H1 (cell line): ENCODE results near the gene INPP4A. TPM values are rescaled to one million over a fixed set of nuclear protein-coding genes. Genes with fewer than 3 reads are reported as not detected.

Source experiments
- CTCF ChIA-PET: fragments of 300-600 bp; sonication (Branson Sonifier 250); formaldehyde crosslinking; loops from one replicate; lab custom pipeline; 2021; ENCODE audit not compliant: partially characterized antibody; lab: Charles Lee
- POLR2A ChIA-PET: fragments of 300-600 bp; sonication (Branson Sonifier 250); formaldehyde crosslinking; loops from one replicate; lab custom pipeline; 2021; ENCODE audit warnings: inconsistent platforms; ENCODE audit not compliant: partially characterized antibody; lab: Charles Lee
- DNase-seq, 2 experiments: peaks; one replicate each; pipeline versions ENCODE4 v3.0.0 to v3.0.0-alpha.2; 2010 to 2022; ENCODE audit warnings: low spot score in 2 of 2, low read depth in 1 of 2, mixed read lengths in 1 of 2
- FAIRE-seq: peaks from 2 replicates; lab custom pipeline; 2011; peaks lifted over from hg19 to GRCh38; lab: Jason Lieb, UNC
- H2AFZ ChIP-seq: 2 replicates; pipeline ENCODE4 v1.8.1; 2012; ENCODE audit warnings: low read length, inconsistent platforms
- H2AK5ac ChIP-seq: 2 replicates; pipeline ENCODE4 v1.6.1; 2013; ENCODE audit warnings: low read depth, low read length
- H2BK120ac ChIP-seq: replicated peaks from 2 replicates; pipeline ENCODE3; 2013; ENCODE audit warnings: low read depth, low read length, inconsistent platforms
- H2BK12ac ChIP-seq: 2 replicates; pipeline ENCODE4 v1.6.1; 2013; ENCODE audit warnings: low read depth, low read length
- H2BK15ac ChIP-seq: 2 replicates; pipeline ENCODE4 v1.6.1; 2013; ENCODE audit warnings: low read length
- H2BK20ac ChIP-seq: 2 replicates; pipeline ENCODE4 v1.6.1; 2013; ENCODE audit warnings: low read length
- H2BK5ac ChIP-seq: 2 replicates; pipeline ENCODE4 v1.6.1; 2013; ENCODE audit warnings: low read depth, low read length
- H3K14ac ChIP-seq: 2 replicates; pipeline ENCODE4 v1.6.1; 2013; ENCODE audit warnings: inconsistent platforms; ENCODE audit not compliant: insufficient read length
- H3K18ac ChIP-seq: 2 replicates; pipeline ENCODE4 v1.6.1; 2013; ENCODE audit warnings: low read length; ENCODE audit errors: extremely low read depth
- H3K23ac ChIP-seq: 2 replicates; pipeline ENCODE4 v1.6.1; 2013; ENCODE audit warnings: inconsistent platforms; ENCODE audit not compliant: insufficient read length
- H3K23me2 ChIP-seq: 2 replicates; pipeline ENCODE4 v1.6.1; 2013; ENCODE audit warnings: low read depth, low read length
- H3K27ac ChIP-seq: 2 replicates; pipeline ENCODE4 v1.6.1; 2011; ENCODE audit warnings: low read depth, low read length, inconsistent platforms
- H3K27me3 ChIP-seq, 4 experiments: replicated peaks in 1 of 4; 1 replicate in 1 of 4; 2 replicates in 3 of 4; pipeline versions ENCODE4 v1.6.1 to v1.8.1; 2011 to 2013; ENCODE audit warnings: low read length in 3 of 4, mild to moderate bottlenecking in 3 of 4, inconsistent platforms in 2 of 4, mixed read lengths in 2 of 4, moderate library complexity in 1 of 4; ENCODE audit not compliant: control insufficient read depth in 3 of 4, insufficient read depth in 3 of 4; ENCODE audit errors: extremely low read depth in 1 of 4
- H3K36me3 ChIP-seq, 4 experiments: 2 replicates each; pipeline versions ENCODE4 v1.6.1 to v1.8.1; 2011 to 2013; ENCODE audit warnings: mild to moderate bottlenecking in 4 of 4, low read length in 3 of 4, moderate library complexity in 2 of 4, control low read depth in 1 of 4, inconsistent platforms in 1 of 4; ENCODE audit not compliant: insufficient read depth in 4 of 4, control insufficient read depth in 2 of 4
- H3K4ac ChIP-seq: replicated peaks from 2 replicates; pipeline ENCODE3; 2013; ENCODE audit warnings: low read length, low read depth, mixed read lengths, inconsistent platforms; ENCODE audit not compliant: insufficient read length
- H3K4me1 ChIP-seq, 4 experiments: replicated peaks in 1 of 4; 1 replicate in 1 of 4; 2 replicates in 3 of 4; pipeline versions ENCODE4 v1.6.1 to v1.8.1; 2011 to 2013; ENCODE audit warnings: low read length in 3 of 4, inconsistent platforms in 2 of 4, mixed read lengths in 1 of 4; ENCODE audit not compliant: insufficient read depth in 4 of 4, control insufficient read depth in 3 of 4
- H3K4me2 ChIP-seq, 2 experiments: 2 replicates each; pipeline versions ENCODE4 v1.6.1 to v1.8.1; 2011 to 2013; ENCODE audit warnings: low read depth in 2 of 2, low read length in 2 of 2, control low read depth in 1 of 2, inconsistent platforms in 1 of 2, mild to moderate bottlenecking in 1 of 2; ENCODE audit not compliant: insufficient read depth in 1 of 2
- H3K4me3 ChIP-seq, 4 experiments: fragments of 200-600, 300-600 bp in 1 of 4; sonication (generic), shearing (Covaris generic), sonication (Bioruptor Twin) in 1 of 4; 2 replicates each; pipeline versions ENCODE4 v1.5.1 to v1.8.1; 2011 to 2016; ENCODE audit warnings: low read length in 4 of 4, low read depth in 3 of 4, control low read depth in 2 of 4, inconsistent platforms in 2 of 4, mild to moderate bottlenecking in 2 of 4, mixed read lengths in 1 of 4, moderate library complexity in 1 of 4; ENCODE audit not compliant: insufficient read depth in 2 of 4; ENCODE audit errors: extremely low read depth in 1 of 4
- H3K56ac ChIP-seq: replicated peaks from 2 replicates; pipeline ENCODE3; 2013; ENCODE audit warnings: low read depth, mild to moderate bottlenecking, mixed read lengths, low read length, inconsistent platforms; ENCODE audit not compliant: insufficient read length
- H3K79me1 ChIP-seq: 2 replicates; pipeline ENCODE4 v1.6.1; 2013; ENCODE audit warnings: low read depth, low read length, control low read depth
- H3K79me2 ChIP-seq, 2 experiments: 2 replicates each; pipeline versions ENCODE4 v1.6.1 to v1.8.1; 2012 to 2013; ENCODE audit warnings: low read length in 2 of 2, mild to moderate bottlenecking in 2 of 2, inconsistent platforms in 1 of 2; ENCODE audit not compliant: insufficient read depth in 2 of 2, control insufficient read depth in 1 of 2
- H3K9ac ChIP-seq, 4 experiments: replicated peaks in 1 of 4; 1 replicate in 1 of 4; 2 replicates in 3 of 4; pipeline versions ENCODE4 v1.6.1 to v1.8.1; 2011 to 2013; ENCODE audit warnings: low read depth in 3 of 4, low read length in 3 of 4, control low read depth in 2 of 4, mild to moderate bottlenecking in 2 of 4, moderate library complexity in 2 of 4, inconsistent platforms in 1 of 4; ENCODE audit errors: extremely low read depth in 1 of 4
- H3K9me3 ChIP-seq, 2 experiments: 2 replicates each; pipeline versions ENCODE4 v1.6.1 to v1.8.1; 2012 to 2013; ENCODE audit warnings: mild to moderate bottlenecking in 2 of 2, moderate library complexity in 2 of 2, control low read depth in 1 of 2, inconsistent platforms in 1 of 2, low read depth in 1 of 2, low read length in 1 of 2, mixed read lengths in 1 of 2; ENCODE audit not compliant: insufficient read depth in 2 of 2
- H4K20me1 ChIP-seq, 2 experiments: replicated peaks in 1 of 2; 2 replicates each; pipeline versions ENCODE3 to v1.8.1; 2011 to 2013; ENCODE audit warnings: inconsistent platforms in 2 of 2, low read length in 2 of 2, mild to moderate bottlenecking in 1 of 2; ENCODE audit not compliant: insufficient read depth in 2 of 2, control insufficient read depth in 1 of 2
- H4K5ac ChIP-seq: 2 replicates; pipeline ENCODE4 v1.6.1; 2013; ENCODE audit warnings: low read length, low read depth, mixed read lengths, inconsistent platforms; ENCODE audit not compliant: insufficient read length
- H4K8ac ChIP-seq: 2 replicates; pipeline ENCODE4 v1.8.0; 2013; ENCODE audit warnings: mild to moderate bottlenecking, moderate library complexity, low read length, inconsistent platforms; ENCODE audit not compliant: insufficient read depth; ENCODE audit errors: extremely low read depth
- H4K91ac ChIP-seq: replicated peaks from 2 replicates; pipeline ENCODE3; 2013; ENCODE audit warnings: low read length, mixed read lengths, inconsistent platforms; ENCODE audit not compliant: insufficient read length
- RNF2 ChIP-seq: fragments of 200-900, 300-1000 bp; sonication (generic); IDR thresholded peaks from 2 replicates; pipeline ENCODE4 v1.7.1; 2016; ENCODE audit warnings: borderline replicate concordance, low read depth, mild to moderate bottlenecking, antibody characterized with exemption, low read length; ENCODE audit not compliant: poor library complexity, severe bottlenecking; ENCODE audit errors: missing control alignments
- WGBS, 2 experiments: shearing (Covaris generic) in 1 of 2; methylation state at CpG; one replicate each; pipeline versions ENCODE4 v1.1.6 to v1.1.7; 2013 to 2015; ENCODE audit warnings: low lambda C conversion rate in 2 of 2, mixed read lengths in 2 of 2, inconsistent platforms in 1 of 2, low coverage in 1 of 2, missing lambda C conversion rate in 1 of 2; ENCODE audit not compliant: insufficient replicate concordance in 2 of 2, insufficient coverage in 1 of 2, insufficient read length in 1 of 2; ENCODE audit errors: extremely low coverage in 1 of 2, missing lambda C conversion rate in 1 of 2; 5-methylcytosine and 5-hydroxymethylcytosine counted together
- polyA plus RNA-seq, 7 experiments: library from polyadenylated mRNA; depleted of rRNA in 3 of 7; stranded (reverse) in 5 of 7; unstranded in 2 of 7; fragments of >200 nt in 5 of 7; fragments of 200-250 nt in 2 of 7; gene quantifications; 1 replicate in 5 of 7; 2 replicates in 1 of 7; 4 replicates in 1 of 7; pipeline versions ENCODE4 v1.2.1 to v1.2.3, GENCODE V29; 2011 to 2013; ENCODE audit warnings: missing spikeins in 2 of 7, mixed read lengths in 2 of 7
- total RNA-seq: library from RNA; stranded (reverse); fragmentation: NEBNext Ultra II Directional; extraction: Animal tissue kit (Norgen Biotek cat#: 25700); gene quantifications from 2 replicates; pipeline ENCODE4 v1.2.1, GENCODE V29; 2021

Gene INPP4A
- total and polyA plus RNA-seq, 2 of the 8 experiments (the other 6 are each of a cell fraction or from before 2014, with no cell fraction given) = 25.6 to 34.3 TPM

DNA sequence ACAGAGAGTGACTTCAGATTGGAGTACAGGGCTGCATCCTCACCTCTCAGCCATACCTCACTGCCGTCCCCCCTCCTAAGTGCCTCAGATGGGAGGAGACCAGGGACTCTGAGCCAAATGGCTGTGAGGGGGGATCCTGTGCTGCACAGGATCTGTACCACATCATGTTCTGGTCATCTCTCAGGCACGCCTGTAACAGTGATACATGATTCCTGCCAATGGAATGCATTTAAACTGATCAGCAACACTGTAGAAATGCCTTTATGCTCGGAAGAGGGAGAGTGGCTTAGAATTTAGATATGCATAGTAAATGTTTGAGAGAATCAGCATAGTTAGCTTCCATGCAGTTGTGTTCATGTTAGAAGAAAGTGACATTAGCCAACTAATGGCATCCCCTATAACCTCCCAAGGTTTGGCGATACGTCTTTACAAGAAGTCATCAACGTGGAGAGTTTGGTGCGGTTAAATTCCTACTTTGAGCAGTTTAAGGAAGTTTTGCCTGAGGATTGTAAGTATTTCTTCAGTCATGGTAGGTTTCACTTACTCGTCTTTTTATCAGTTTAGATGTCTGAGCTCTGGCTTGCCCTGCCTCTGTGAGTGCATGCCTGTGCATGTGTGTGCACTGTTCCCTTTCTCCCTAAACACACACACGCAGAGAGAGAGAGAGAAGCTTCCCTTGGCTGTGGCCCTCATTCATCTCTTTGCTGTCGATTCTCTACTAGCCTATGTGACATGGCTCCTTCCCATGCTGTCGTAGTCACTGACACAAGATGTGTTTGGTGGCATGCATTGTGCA, 123.7 kb downstream of the INPP4A start:
- H3K27me3 ChIP-seq = no peaks in the 10 kb centered on the region
- no peak overlapping the region for H3K27ac ChIP-seq
- H2BK120ac ChIP-seq = no peak overlapping the region
- no peak overlapping the region for H4K8ac ChIP-seq
- H2AK5ac ChIP-seq = no peak overlapping the region
- no peak overlapping the region for H3K56ac ChIP-seq
- no peaks in the 10 kb centered on the region for H3K79me1 ChIP-seq
- H4K91ac ChIP-seq = no peak overlapping the region
- H3K14ac ChIP-seq = no peak overlapping the region
- no peak overlapping the region for H2BK5ac ChIP-seq
- H2BK15ac ChIP-seq = no peak overlapping the region
- ChIA-PET POLR2A (no interaction called here), CTCF (interaction anchor here (0.5 to 3.3 kb wide), 26 partner anchors 8 to 1243 kb away, joined by 3 to 26 read pairs (median 4); no protein-coding TSS in a partner anchor)
- no peak overlapping the region for H3K9ac ChIP-seq
- no peak overlapping the region for H3K23ac ChIP-seq
- 90% methylated on average over 11 of the region's 11 CpGs; no CpG with 5 or more reads in 1 of the 2 experiments for WGBS, 2 experiments
- H3K79me2 ChIP-seq = no peaks in the 10 kb centered on the region
- no peak overlapping the region for H3K4ac ChIP-seq
- FAIRE-seq (no peak), DNase-seq (no peak)
- H3K18ac ChIP-seq = no peak overlapping the region
- H2BK12ac ChIP-seq = no peak overlapping the region
- H4K20me1 ChIP-seq = peaks cover 0 to 7% of the 10 kb centered on the region in 2 experiments
- H4K5ac ChIP-seq = no peak overlapping the region
- H3K4me2 ChIP-seq = no peak overlapping the region
- no peak overlapping the region for H3K4me3 ChIP-seq
- no peaks in the 10 kb centered on the region for H3K9me3 ChIP-seq
- no peaks in the 10 kb centered on the region for H3K4me1 ChIP-seq
- no peak overlapping the region for H2AFZ ChIP-seq
- no peaks in the 10 kb centered on the region for H3K23me2 ChIP-seq
- H3K36me3 ChIP-seq = peaks cover 8 to 44% (median 32%) of the 10 kb centered on the region in 4 experiments; a peak in 6 of 8 replicates
- H2BK20ac ChIP-seq = no peak overlapping the region
- no peak for TF ChIP-seq RNF2
